Activated naive CD8-positive, alpha-beta T cell (primary cell): ENCODE results near the gene COBL.

Source experiments
- H3K27ac Mint-ChIP-seq: one replicate; pipeline ENCODE4 v1.8.0; 2021; ENCODE audit warnings: mixed read lengths
- H3K27me3 Mint-ChIP-seq: one replicate; pipeline ENCODE4 v1.8.0; 2021; ENCODE audit warnings: mixed read lengths
- H3K36me3 Mint-ChIP-seq: one replicate; pipeline ENCODE4 v1.8.0; 2021; ENCODE audit warnings: mixed read lengths
- H3K4me1 Mint-ChIP-seq: one replicate; pipeline ENCODE4 v1.8.0; 2021; ENCODE audit warnings: low read depth, mixed read lengths
- H3K4me3 Mint-ChIP-seq: one replicate; pipeline ENCODE4 v1.8.0; 2021; ENCODE audit warnings: mild to moderate bottlenecking, mixed read lengths
- H3K9me3 Mint-ChIP-seq: one replicate; pipeline ENCODE4 v1.8.0; 2021; ENCODE audit warnings: low read depth, mixed read lengths

COBL gene

DNA sequence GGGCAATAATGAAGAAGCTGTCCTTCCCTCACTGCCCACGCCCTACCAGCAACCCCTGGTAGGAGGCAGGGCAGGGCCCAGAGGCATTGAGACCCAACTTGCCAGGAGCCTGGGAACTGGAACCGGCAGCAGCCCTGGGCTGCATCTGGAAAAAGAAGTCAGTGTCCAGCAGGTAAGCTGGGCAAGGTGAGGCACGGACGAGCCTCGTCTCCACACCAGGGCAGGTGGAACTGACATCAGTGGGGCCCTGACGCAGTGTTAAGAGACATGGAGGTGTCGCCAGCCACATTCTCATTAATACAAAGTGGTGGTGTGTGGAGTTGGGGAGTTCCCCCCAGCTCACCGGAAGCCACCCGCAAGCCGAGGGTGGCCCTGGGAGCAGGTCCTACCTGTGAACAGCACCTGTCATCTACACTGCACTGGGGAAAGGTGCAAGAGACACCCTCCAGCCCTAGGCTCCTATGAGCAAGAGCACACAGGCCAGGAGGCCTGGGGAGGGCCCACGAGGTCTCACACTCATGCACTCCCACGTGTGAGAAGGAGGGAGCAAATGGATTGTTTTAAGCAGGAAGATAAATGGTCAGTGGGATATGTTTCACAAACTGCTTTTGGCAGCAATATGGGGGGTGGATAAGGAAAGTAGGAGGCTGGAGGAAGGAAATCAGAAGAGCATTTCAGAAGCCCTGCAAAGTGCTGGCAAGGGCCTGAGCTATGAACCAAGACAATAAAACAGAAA is 53.6 kb downstream of the COBL start:
- H3K36me3 Mint-ChIP-seq: no peaks in the 10 kb centered on the region
- H3K4me3 Mint-ChIP-seq: no peak overlapping the region
- H3K4me1 Mint-ChIP-seq: no peaks in the 10 kb centered on the region
- H3K27ac Mint-ChIP-seq: no peak overlapping the region
- H3K27me3 Mint-ChIP-seq: peaks cover 2% of the 10 kb centered on the region
- no peaks in the 10 kb centered on the region for H3K9me3 Mint-ChIP-seq

DNA sequence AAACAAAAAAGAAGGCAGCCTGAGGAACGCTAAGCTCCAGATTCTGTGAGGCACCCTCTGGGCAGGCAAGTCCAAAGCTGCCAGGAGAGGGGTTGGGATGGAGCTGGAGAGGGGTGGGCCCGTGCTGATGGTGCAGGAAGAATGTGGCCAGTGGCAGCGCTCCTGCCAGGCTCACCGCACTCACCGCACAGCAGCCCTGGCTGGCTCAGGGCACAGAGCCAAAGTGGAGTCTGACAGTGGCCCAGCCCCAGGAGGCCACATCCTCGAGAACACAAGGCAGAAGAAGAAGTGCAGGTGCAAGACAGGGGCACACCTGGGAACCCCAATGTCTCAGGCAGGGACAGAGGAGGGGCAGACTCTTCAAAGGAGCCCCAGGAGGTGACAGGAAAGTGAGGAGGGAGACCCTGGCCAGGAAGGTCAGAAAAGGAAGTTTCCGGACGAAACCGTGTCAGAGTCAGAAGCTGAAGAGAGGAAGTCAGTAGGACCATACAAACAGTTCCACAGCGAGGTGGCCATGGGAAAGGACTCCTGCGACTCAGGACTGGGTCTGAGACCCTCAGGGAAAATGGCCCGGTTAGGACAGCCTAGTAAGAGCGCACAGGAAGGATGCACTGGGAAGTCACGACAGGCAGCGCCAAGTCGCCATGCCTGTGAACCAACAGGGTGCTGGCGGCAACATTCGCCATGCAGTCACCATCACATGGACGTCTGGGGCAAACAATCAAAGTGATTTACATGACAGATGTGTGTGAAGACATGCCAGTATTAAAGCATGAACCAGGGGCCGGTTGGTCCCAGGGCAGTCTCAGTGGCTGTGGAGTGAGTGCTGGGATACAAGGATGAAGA is 54.4 kb downstream of the COBL start:
- Mint-ChIP-seq H3K9me3 (no peaks in the 10 kb centered on the region), H3K4me1 (no peaks in the 10 kb centered on the region), H3K27ac (no peak overlapping the region), H3K4me3 (no peak overlapping the region), H3K27me3 (peaks cover 2% of the 10 kb centered on the region), H3K36me3 (no peaks in the 10 kb centered on the region)

DNA sequence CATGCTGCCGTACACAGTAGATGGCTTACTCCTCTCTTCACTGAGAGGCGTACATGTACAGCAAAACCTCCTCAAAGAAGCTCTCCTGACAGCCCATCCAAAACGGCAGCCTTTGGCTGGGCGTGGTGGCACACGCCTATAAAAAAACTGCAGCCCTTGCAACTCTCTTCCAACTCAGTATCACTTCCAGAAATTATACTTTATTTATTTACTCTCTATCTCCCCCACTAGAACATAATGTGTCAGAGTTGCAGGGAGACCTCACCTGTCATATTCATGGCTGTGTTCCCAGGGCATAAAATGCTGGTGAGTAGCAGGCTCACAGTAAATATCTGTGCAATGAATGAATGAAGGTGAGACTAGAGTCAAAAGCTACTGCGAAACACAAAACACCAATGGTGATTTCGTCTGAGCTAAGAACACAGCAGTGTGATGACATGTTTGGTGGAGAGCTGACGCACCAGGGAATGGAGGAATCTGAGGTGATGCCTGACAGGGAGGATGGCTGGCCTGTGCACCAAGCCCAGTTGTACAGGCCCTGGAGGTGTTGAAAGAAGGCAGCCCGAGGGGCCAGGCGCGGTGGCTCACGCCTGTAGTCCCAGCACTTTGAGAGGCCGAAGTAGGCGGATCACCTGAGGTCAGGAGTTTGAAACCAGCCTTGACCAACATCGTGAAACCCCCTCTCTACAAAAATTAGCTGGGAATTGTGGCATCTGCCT is 55.3 kb downstream of the COBL start:
- H3K4me3 Mint-ChIP-seq: no peak overlapping the region
- no peaks in the 10 kb centered on the region for H3K36me3 Mint-ChIP-seq
- H3K27me3 Mint-ChIP-seq: peaks cover 2% of the 10 kb centered on the region
- no peaks in the 10 kb centered on the region for H3K9me3 Mint-ChIP-seq
- H3K4me1 Mint-ChIP-seq: no peaks in the 10 kb centered on the region
- H3K27ac Mint-ChIP-seq: no peak overlapping the region

DNA sequence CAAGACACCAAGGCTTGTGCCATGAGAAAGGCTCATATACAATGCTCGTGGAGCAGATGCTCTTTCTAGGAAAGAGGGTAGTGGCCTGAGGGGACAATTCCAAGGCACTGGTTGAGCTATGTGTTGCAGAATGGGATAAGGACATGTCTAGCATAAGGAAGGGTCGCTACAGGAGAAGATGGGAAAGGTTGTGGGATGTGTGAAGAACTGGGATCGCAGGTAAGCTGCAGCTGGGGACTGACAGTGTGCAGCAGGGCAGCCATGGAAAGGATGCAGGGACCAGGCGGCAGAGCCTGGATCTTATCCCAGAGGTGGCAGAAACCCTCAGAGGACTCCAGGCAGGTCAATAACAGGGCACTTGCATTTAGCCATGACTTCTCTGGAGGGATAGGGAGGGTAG is 56.1 kb downstream of the COBL start:
- Mint-ChIP-seq H3K27me3 (peaks cover 2% of the 10 kb centered on the region), H3K4me1 (no peaks in the 10 kb centered on the region), H3K9me3 (no peaks in the 10 kb centered on the region), H3K36me3 (no peaks in the 10 kb centered on the region), H3K27ac (no peak overlapping the region), H3K4me3 (no peak overlapping the region)

DNA sequence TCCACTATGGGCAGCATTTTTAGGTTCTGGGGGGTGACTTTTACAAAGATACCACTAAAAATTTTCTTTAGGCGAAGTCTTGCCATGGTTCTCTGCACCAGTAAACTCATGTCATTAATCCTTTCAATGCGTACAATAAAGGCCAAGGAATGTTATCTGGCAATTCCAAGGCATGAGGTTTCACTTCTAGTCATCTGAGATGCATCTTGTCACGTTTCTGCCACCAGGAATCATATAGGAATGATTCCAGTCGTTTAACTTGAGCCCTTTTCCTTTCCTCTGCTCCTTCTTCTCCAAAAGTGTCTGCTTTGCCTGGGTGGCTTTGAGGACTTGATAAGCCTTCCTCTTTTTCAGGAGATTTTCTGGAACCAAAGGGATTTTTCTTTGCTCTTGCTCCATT is 56.8 kb downstream of the COBL start:
- Mint-ChIP-seq H3K9me3 (no peaks in the 10 kb centered on the region), H3K36me3 (no peaks in the 10 kb centered on the region), H3K4me3 (no peak overlapping the region), H3K27me3 (peaks cover 2% of the 10 kb centered on the region), H3K4me1 (no peaks in the 10 kb centered on the region), H3K27ac (no peak overlapping the region)

DNA sequence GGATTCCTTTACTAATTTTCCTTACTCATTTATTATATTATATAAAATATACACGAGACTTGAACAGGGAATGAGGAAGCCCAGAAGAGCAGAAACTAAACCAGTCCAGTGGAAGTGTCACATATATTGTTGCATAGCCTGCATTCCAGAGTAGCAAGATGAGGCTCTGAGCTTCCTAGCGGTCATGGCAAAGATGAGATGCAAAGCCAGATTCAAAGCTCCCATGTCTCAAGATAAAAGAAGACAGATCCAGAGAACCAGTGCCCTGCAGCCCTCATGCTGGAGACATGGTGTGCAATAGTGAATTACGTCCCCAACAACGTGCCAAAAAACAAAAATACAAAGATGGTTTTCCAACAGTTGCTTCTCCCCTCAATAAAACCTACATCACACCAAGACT is 59.7 kb downstream of the COBL start:
- H3K27me3 Mint-ChIP-seq: peaks cover 2% of the 10 kb centered on the region
- H3K9me3 Mint-ChIP-seq: no peaks in the 10 kb centered on the region
- no peak overlapping the region for H3K27ac Mint-ChIP-seq
- H3K4me1 Mint-ChIP-seq: no peaks in the 10 kb centered on the region
- H3K36me3 Mint-ChIP-seq: no peaks in the 10 kb centered on the region
- no peak overlapping the region for H3K4me3 Mint-ChIP-seq

DNA sequence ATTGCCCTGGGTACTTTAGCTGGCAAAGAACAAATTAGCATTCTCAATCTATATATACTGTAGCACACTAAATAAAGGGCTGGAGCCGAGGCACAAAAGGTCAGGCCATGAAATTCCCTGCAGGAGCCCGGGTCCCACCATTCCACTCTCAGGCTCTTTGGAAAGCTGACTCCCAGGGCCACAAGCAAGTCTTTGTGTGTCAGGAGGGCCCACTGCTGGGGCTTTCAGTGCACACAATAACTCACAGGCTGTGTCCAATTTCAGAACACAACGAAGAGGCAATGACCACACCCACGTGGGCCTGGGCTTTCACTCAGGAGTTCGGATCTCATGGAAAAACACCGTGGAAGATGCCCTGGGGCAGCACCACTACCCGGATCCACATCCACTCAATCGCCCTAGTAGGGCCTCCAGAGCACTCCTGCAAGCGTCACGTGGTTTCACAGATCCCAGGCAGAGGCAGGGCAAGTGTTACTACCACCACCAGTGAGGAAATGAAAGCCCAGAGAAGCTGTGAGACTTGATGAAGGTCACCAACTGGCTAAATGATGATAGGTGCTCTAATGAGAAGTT is 60.3 kb downstream of the COBL start:
- Mint-ChIP-seq H3K9me3 (no peaks in the 10 kb centered on the region), H3K27ac (no peak overlapping the region), H3K27me3 (peaks cover 2% of the 10 kb centered on the region), H3K4me1 (no peaks in the 10 kb centered on the region), H3K36me3 (no peaks in the 10 kb centered on the region), H3K4me3 (no peak overlapping the region)

DNA sequence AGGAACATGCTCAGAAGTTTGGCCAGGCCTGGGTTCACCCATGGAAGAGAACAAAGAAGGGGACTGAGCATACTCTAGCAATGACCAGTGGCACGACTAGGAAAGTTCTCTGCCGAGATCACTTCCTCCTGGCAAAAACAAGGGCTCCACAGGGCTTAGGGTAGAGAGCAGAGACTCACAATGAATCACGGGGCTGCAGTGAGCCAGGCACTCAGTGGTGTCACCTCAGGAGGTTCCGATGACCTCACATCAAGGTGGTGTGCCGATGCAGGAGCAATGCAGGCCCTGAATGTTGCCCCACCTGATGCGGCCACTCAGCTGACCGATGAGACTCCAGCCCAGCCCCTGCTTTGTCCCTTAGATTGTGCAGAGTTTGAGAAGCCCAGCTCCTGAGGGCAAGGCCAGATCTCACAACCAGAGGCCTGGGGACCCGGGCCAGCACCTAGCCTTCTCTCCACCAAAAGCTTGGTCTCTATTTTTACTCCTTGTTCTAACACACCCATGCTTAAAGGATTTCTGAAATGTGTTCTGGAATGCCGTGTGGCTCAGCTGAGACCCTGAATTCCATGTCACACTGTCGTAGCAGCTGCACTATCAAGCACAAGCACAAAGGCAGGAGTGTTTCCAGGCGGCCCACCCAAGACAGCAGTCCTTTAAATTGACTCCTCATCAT is 60.9 kb downstream of the COBL start:
- Mint-ChIP-seq H3K36me3 (no peaks in the 10 kb centered on the region), H3K27me3 (peaks cover 2% of the 10 kb centered on the region), H3K9me3 (no peaks in the 10 kb centered on the region), H3K27ac (no peak overlapping the region), H3K4me3 (no peak overlapping the region), H3K4me1 (no peaks in the 10 kb centered on the region)

DNA sequence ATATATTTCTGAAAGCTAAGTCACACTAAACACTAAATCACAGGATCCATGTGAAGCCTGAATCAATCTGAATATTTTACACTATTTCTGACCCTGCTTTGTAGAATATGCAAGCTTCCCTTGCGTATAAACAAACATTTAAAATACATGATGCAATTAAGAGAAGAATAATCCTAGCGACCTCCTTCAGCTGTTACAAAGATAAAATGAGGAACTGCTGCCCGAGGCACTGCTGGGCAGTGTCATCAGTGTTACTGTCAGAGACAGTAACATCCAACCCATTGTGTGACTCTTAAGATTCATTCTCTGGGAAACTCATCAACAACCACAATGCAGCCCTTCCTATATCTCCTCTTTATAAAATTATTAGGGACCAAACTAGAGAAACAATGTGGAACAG is 61.6 kb downstream of the COBL start:
- Mint-ChIP-seq H3K27me3 (peaks cover 2% of the 10 kb centered on the region), H3K27ac (no peak overlapping the region), H3K4me1 (no peaks in the 10 kb centered on the region), H3K4me3 (no peak overlapping the region), H3K9me3 (no peaks in the 10 kb centered on the region), H3K36me3 (no peaks in the 10 kb centered on the region)

DNA sequence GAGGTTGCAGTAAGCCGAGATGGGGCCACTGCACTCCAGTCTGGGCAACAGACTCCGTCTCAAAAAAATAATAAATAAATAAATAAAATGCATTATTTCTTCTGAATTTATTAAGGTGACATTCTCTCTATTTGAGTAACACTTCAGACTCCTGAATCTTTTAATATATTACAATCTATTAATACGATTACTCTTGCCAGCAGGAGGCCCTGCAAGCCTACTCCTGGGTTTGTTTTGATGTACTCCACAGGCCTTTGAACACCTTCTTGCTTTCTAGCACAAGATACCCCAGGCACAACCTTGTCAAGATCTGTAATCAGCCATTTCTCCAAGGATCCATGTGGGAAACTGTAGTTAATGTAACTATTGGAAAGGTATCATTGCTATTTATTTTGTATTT is 63.5 kb downstream of the COBL start:
- H3K4me3 Mint-ChIP-seq: no peak overlapping the region
- H3K27me3 Mint-ChIP-seq: no peaks in the 10 kb centered on the region
- H3K9me3 Mint-ChIP-seq: no peaks in the 10 kb centered on the region
- no peaks in the 10 kb centered on the region for H3K36me3 Mint-ChIP-seq
- H3K4me1 Mint-ChIP-seq: no peaks in the 10 kb centered on the region
- H3K27ac Mint-ChIP-seq: no peak overlapping the region

DNA sequence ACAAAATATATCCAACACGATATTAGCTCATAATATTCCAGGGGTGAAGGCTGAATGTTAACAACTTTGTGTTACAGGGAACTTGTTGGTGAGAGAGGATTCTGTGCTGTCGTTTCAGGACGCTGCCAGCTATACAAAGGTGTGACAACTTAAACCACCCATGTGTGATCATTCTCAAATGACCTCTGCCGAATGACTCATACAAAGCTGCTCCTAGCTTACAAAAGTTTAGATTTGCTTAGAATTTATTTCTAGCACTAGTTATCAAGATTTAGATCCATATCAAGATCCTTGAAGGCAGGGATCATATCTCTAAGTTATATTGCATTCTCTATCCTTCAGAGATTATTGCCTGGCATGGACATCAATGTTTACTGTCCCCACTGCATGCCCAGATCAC is 65.3 kb downstream of the COBL start:
- Mint-ChIP-seq H3K4me3 (no peak overlapping the region), H3K27me3 (no peaks in the 10 kb centered on the region), H3K9me3 (no peaks in the 10 kb centered on the region), H3K27ac (no peak overlapping the region), H3K4me1 (no peaks in the 10 kb centered on the region), H3K36me3 (no peaks in the 10 kb centered on the region)

DNA sequence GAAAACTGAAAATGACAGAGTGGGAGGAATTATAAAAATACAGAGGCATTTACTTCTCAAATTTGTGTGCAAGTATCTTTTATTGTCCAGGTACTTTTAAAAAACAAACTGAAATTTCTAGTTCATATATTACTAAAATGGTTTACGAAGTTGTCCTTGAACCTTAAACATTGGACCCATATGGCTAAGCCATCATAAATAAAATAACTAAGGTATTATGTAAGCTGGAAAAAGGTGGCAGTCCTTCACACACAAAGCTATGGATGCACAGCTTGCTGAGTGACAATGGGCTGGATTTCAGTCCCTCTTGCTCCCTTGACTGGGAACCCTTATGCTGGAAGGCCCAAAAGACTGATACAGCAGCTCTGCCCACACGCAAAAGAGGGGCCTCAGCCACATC is 66.1 kb downstream of the COBL start:
- Mint-ChIP-seq H3K4me3 (no peak overlapping the region), H3K4me1 (no peaks in the 10 kb centered on the region), H3K27me3 (no peaks in the 10 kb centered on the region)

DNA sequence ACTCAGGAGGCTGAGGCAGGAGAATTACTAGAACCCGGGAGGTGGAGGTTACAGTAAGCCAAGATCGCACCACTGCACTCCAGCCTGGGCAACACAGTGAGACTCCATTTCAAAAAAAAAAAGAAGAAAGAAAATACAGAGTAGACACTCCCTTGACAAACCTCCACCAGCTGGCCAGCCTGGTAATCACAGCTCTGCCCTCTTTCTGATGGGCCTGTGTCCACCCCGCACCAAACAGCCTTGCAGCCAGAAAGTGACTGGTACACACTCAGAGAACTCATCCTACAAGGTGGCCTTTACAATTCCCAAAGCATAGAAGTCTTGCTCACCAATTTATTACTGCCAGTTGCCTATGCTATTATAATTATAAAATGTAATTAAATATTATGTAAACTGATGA is 66.6 kb downstream of the COBL start:
- Mint-ChIP-seq H3K9me3 (no peaks in the 10 kb centered on the region), H3K4me1 (no peaks in the 10 kb centered on the region), H3K4me3 (no peak overlapping the region), H3K27me3 (no peaks in the 10 kb centered on the region), H3K27ac (no peak overlapping the region), H3K36me3 (no peaks in the 10 kb centered on the region)

More for the DNA sequence above, 66.1 kb downstream of the COBL start:
- no peaks in the 10 kb centered on the region for H3K9me3 Mint-ChIP-seq
- H3K27ac Mint-ChIP-seq: no peak overlapping the region
- H3K36me3 Mint-ChIP-seq: no peaks in the 10 kb centered on the region

DNA sequence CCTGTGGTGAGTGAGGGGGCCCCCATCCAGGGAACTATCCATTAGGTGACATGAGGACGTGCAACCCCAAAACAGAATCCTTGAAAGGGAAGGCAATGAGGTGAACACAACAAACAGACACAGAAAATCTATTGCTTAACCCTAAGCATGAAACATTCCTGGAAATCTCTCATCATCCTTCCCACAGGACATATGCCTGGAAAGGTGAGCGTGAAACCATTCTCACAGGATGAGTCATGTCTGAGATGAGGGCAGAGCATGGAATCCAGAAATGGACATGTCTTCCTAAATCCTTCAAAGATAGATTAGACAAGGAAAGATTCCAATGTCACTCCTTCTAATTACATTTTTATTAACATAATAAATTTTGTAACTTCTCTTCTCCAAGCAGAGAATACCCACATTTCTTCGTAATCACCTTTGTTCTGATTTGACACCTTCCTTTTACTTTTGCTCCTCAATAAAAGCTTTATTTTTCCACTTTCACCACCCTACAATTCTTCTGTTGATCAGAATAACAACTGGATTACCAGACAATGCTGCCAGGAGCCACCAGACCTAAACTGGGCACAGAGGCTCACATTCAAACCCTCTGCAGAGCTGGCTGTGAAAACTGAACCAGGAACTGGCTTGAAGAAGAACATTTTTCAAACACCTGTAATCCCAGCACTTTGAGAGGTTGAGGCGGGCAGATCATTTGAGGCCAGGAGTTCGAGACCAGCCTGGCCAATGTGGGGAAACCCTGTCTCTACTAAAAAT is 67.2 kb downstream of the COBL start:
- Mint-ChIP-seq H3K27me3 (no peaks in the 10 kb centered on the region), H3K36me3 (no peaks in the 10 kb centered on the region), H3K4me3 (no peak overlapping the region), H3K4me1 (no peaks in the 10 kb centered on the region), H3K27ac (no peak overlapping the region), H3K9me3 (no peaks in the 10 kb centered on the region)
